ENCODE measurements around the gene WDR91. TPM values are rescaled to one million over a fixed set of nuclear protein-coding genes. Genes with fewer than 3 reads are reported as not detected.
"Not testable (repeated sequence)": the region's sequence is repeated elsewhere in the genome, so short reads cannot be mapped to it uniquely, and the experiment has no call there.

WDR91 gene
- total RNA-seq, 4 donors from 2014 or later: 18.7 to 37.1 (median 30.0) TPM

GRCh38 chr7:135178364-135178763 is 33.0 kb downstream of the WDR91 start:
- no peak overlapping the region for H3K4me3 ChIP-seq
- no peak for ATAC-seq
- TF ChIP-seq EP300 (IDR thresholded peaks at IDR 0.05): no peak
- TF ChIP-seq POLR2A (IDR thresholded peaks at IDR 0.05): no peak
- no peak for TF ChIP-seq CTCF (IDR thresholded peaks at IDR 0.05)
- no peak for TF ChIP-seq POLR2AphosphoS5 (IDR thresholded peaks at IDR 0.05)
- peaks cover 0 to 40% of the 10 kb centered on the region in 2 donors for H3K36me3 ChIP-seq
- H3K9me3 ChIP-seq: peaks cover 0 to 43% (median 0%) of the 10 kb centered on the region in 3 donors
- H3K27ac ChIP-seq: no peak overlapping the region
- WGBS, 2 donors (ENCODE audit: low coverage in 1 of 2): 86 to 90% methylated on average over 8 to 13 of the region's 13 CpGs
- H3K4me1 ChIP-seq: no peaks in the 10 kb centered on the region
- H3K27me3 ChIP-seq: no peaks in the 10 kb centered on the region

DNA sequence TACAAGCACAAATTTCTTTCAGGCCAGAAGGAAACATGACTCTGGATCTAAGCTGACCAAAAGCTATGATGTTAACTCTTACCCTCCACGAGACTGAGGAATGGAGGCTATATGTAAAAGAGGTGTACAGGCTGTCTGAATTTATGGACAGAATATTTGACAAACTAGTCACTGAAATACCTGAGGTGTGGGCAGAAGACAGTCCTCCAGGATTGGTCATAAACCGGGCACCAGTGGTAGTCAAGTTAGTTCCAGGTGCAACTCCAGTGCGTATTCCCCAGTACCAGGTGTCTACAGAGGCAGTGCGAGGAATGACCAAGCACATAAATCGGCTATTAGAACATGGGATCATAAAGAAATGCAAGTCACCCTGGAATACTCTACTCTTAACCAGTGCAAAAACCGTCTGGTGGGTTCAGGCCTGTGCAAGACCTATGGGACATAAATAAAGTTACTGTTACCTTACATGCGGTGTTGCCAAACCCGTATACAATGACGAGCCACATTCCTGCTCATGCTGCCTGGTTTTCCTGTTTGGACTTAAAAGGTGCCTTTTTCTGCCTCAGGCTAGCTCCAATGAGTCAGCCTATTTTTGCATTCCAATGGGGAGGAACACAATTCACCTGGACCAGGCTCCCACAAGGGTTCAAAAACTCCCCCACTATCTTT is 34.2 kb downstream of the WDR91 start:
- 93 to 98% methylated on average over 7 to 8 of the region's 9 CpGs for WGBS, 2 donors (ENCODE audit: low coverage in 1 of 2)
- TF ChIP-seq CTCF (IDR thresholded peaks at IDR 0.05) (no peak), POLR2A (IDR thresholded peaks at IDR 0.05) (no peak), EP300 (IDR thresholded peaks at IDR 0.05) (no peak), POLR2AphosphoS5 (IDR thresholded peaks at IDR 0.05) (no peak)
- no peak for ATAC-seq
- H3K4me1 ChIP-seq: no peaks in the 10 kb centered on the region
- H3K27ac ChIP-seq: no peak overlapping the region
- H3K9me3 ChIP-seq: peaks cover 0 to 31% (median 0%) of the 10 kb centered on the region in 3 donors
- H3K4me3 ChIP-seq: no peak overlapping the region
- H3K36me3 ChIP-seq: peaks cover 0 to 28% of the 10 kb centered on the region in 2 donors
- no peaks in the 10 kb centered on the region for H3K27me3 ChIP-seq

DNA sequence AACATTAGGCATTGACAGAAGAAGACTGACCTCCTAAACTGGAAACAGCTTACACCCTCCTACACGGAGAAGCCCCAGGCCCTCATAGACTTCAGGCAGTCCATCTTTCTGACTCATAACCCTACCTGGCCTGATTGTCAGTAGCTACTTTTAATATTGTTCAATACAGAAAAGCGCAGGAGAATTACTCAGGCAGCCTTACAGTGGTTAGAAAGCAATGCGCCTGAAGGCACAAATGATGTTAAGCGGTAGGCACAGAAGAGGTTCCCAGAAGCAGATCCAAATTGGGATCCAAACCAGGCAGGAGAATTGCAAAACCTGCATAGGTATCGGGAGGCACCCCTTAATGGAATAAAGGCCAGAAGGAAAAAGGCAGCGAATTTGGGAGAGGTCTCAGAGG is 35.4 kb downstream of the WDR91 start:
- Histone ChIP-seq H3K27ac (no peak overlapping the region), H3K4me3 (no peak overlapping the region), H3K36me3 (peaks cover 0 to 18% of the 10 kb centered on the region in 2 donors), H3K9me3 (peaks cover 0 to 18% (median 0%) of the 10 kb centered on the region in 3 donors), H3K27me3 (no peaks in the 10 kb centered on the region), H3K4me1 (peaks cover 0 to 11% (median 6%) of the 10 kb centered on the region in 3 donors)
- 79 to 90% methylated on average over 2 to 5 of the region's 6 CpGs for WGBS, 2 donors (ENCODE audit: low coverage in 1 of 2)
- ATAC-seq: no peak
- TF ChIP-seq CTCF (IDR thresholded peaks at IDR 0.05) (no peak), EP300 (IDR thresholded peaks at IDR 0.05) (no peak), POLR2AphosphoS5 (IDR thresholded peaks at IDR 0.05) (no peak), POLR2A (IDR thresholded peaks at IDR 0.05) (no peak)

DNA sequence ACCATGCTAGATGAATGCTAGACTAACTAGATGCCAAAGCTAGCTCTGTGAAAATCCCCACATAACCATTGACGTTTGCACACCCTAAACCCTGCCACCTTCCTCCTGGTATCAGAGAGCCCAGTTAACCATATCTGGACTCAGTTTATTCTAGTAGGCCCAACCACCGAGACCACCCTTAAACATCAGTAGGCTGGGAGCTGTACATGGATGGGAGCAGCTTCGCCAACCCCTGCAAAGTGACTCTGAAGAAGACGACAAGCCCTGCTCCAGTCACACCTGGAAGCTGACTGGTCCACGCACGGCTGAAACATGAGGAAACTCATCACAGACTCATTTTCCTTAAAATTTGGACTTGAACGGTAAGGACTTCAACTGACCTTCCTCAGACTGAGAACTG is 36.4 kb downstream of the WDR91 start:
- 85 to 91% methylated on average over 4 of the region's 7 CpGs for WGBS, 2 donors (ENCODE audit: low coverage in 1 of 2)
- Histone ChIP-seq H3K9me3 (peaks cover 0 to 8% (median 0%) of the 10 kb centered on the region in 3 donors), H3K4me3 (no peak overlapping the region), H3K27ac (no peak overlapping the region), H3K4me1 (peaks cover 0 to 17% (median 6%) of the 10 kb centered on the region in 3 donors), H3K36me3 (peaks cover 0 to 8% of the 10 kb centered on the region in 2 donors), H3K27me3 (no peaks in the 10 kb centered on the region)
- TF ChIP-seq POLR2AphosphoS5 (IDR thresholded peaks at IDR 0.05): no peak
- TF ChIP-seq CTCF (IDR thresholded peaks at IDR 0.05): no peak
- TF ChIP-seq EP300 (IDR thresholded peaks at IDR 0.05): no peak
- TF ChIP-seq POLR2A (IDR thresholded peaks at IDR 0.05): no peak
- no peak for ATAC-seq

DNA sequence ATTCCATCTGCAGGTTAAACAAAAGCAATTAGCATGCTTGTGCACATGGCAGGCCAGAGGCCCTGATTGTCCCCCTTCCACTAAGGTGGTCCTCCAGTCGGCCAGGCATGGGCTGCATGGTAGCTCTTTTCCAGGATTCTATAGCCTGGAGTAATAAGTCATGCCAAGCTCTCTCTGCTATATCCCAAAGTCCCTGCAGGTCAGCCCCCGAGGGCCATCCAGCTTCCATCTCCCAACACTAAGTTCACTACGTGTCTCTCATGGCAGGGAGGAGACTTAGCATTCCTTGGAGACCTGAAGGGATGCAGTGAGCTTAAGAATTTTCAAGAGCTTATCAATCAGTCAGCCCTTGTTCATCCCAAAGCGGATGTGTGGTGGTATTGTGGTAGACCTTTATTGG is 37.4 kb downstream of the WDR91 start:
- H3K4me1 ChIP-seq: peaks cover 2 to 27% (median 14%) of the 10 kb centered on the region in 3 donors
- H3K27ac ChIP-seq, H3K4me3 ChIP-seq, H3K9me3 ChIP-seq, H3K36me3 ChIP-seq, H3K27me3 ChIP-seq, ATAC-seq: not testable (repeated sequence)
- 88 to 92% methylated on average over 2 to 4 of the region's 4 CpGs for WGBS, 2 donors (ENCODE audit: low coverage in 1 of 2)

Measured in gastroesophageal sphincter (tissue), 4 donors.